Spleen (tissue), 11 donors: ENCODE results near the gene BRAT1. TPM values are rescaled to one million over a fixed set of nuclear protein-coding genes. Genes with fewer than 3 reads are reported as not detected.
"Not testable (repeated sequence)": the region's sequence is repeated elsewhere in the genome, so short reads cannot be mapped to it uniquely, and the experiment has no call there.

Experiments used
- DNase-seq: peaks from one replicate; pipeline ENCODE4 v3.0.0-alpha.2; 2020
- H3K27ac ChIP-seq, 8 donors: fragments of 200-600 bp; sonication (generic) in 7 of 8; 1 replicate in 4 of 8; 2 replicates in 4 of 8; pipeline versions ENCODE4 v1.5.0 to v1.8.0; 2016 to 2021; ENCODE audit warnings: inconsistent platforms in 4 of 8, mild to moderate bottlenecking in 4 of 8, moderate library complexity in 1 of 8
- H3K27me3 ChIP-seq, 7 donors: fragments of 200-600 bp; sonication (generic) in 6 of 7; replicated peaks in 1 of 7; 1 replicate in 4 of 7; 2 replicates in 3 of 7; pipeline versions ENCODE4 v1.5.0 to v1.8.0; 2016 to 2021; ENCODE audit warnings: inconsistent platforms in 3 of 7, mild to moderate bottlenecking in 1 of 7
- H3K36me3 ChIP-seq, 6 donors: fragments of 200-600 bp; sonication (generic) in 5 of 6; 1 replicate in 4 of 6; 2 replicates in 2 of 6; pipeline versions ENCODE4 v1.5.0 to v1.8.0; 2016 to 2021; ENCODE audit warnings: inconsistent platforms in 2 of 6
- H3K4me1 ChIP-seq, 6 donors: fragments of 200-600 bp; sonication (generic) in 5 of 6; 1 replicate in 3 of 6; 2 replicates in 3 of 6; pipeline versions ENCODE4 v1.5.0 to v1.8.0; 2016 to 2021; ENCODE audit warnings: inconsistent platforms in 3 of 6
- H3K4me3 ChIP-seq, 8 donors: fragments of 200-600 bp; sonication (generic) in 7 of 8; 1 replicate in 4 of 8; 2 replicates in 4 of 8; pipeline versions ENCODE4 v1.5.0 to v1.8.0; 2016 to 2021; ENCODE audit warnings: inconsistent platforms in 4 of 8, mild to moderate bottlenecking in 4 of 8, moderate library complexity in 2 of 8
- H3K9me3 ChIP-seq, 8 donors: fragments of 200-600 bp; sonication (generic) in 7 of 8; 1 replicate in 4 of 8; 2 replicates in 4 of 8; pipeline versions ENCODE4 v1.5.0 to v1.8.0; 2016 to 2021; ENCODE audit warnings: inconsistent platforms in 4 of 8
- CTCF ChIP-seq, 11 experiments: fragments of 200-600 bp in 7 of 11; fragments of 450-650 bp in 4 of 11; sonication (generic) in 4 of 11; IDR thresholded peaks in 8 of 11; conservative IDR thresholded peaks in 3 of 11; 1 replicate in 7 of 11; 2 replicates in 4 of 11; pipeline versions ENCODE4 v1.4.0 to v1.8.0; 2016 to 2021; ENCODE audit warnings: antibody characterized with exemption in 11 of 11, inconsistent platforms in 4 of 11, mild to moderate bottlenecking in 1 of 11
- POLR2A ChIP-seq, 3 donors: fragments of 450-650 bp; IDR thresholded peaks; one replicate each; pipeline ENCODE4 v1.5.1; 2017; ENCODE audit warnings: antibody characterized with exemption in 3 of 3, mild to moderate bottlenecking in 1 of 3
- POLR2AphosphoS5 ChIP-seq, 3 donors: sonication (generic); formaldehyde crosslinking; IDR thresholded peaks; one replicate each; pipeline ENCODE4 v1.5.1; 2017; ENCODE audit warnings: antibody characterized with exemption in 3 of 3
- WGBS, 5 donors: extraction: QIAGEN DNeasy Blood & Tissue Kit in 3 of 5; methylation state at CpG; one replicate each; pipeline versions ENCODE4 v1.1.5 to v1.1.7; 2013 to 2018; 5-methylcytosine and 5-hydroxymethylcytosine counted together
- intact Hi-C: fragments of 100-400 bp; cut with DNase I; formaldehyde crosslinking; loops from one replicate; pipeline ENCODE4 v1.15.0; 2023; ENCODE audit warnings: low total_unique reads
- polyA plus RNA-seq, 3 donors: library from polyadenylated mRNA; stranded (reverse); fragments of 200-250 nt; gene quantifications; one replicate each; pipeline ENCODE4 v1.2.1, GENCODE V29; 2013
- total RNA-seq, 7 donors: library from RNA; depleted of rRNA in 3 of 7; stranded (reverse); fragments of >200 nt in 3 of 7; fragmentation: NEBNext Ultra II Directional in 4 of 7; extraction: Animal tissue kit (Norgen Biotek cat#: 25700) in 4 of 7; gene quantifications; one replicate each; pipeline versions ENCODE4 v1.1.0 to v1.2.1, GENCODE V29; 2016 to 2021
- donor health status: healthy with polysubstance abuse.
- donor health status: DM: no; HTN: no; CAD: no; lungs with moderate emphysema.
- donor health status: DM: no; HTN: no; CAD: no.
- donor health status: Bipolar disorder and iron deficiency.
- donor health status: healthy.
- donor health status: DM: no; HTN: no; CAD: no.
- donor health status: DM: yes; HTN: yes; CAD: no.

Gene BRAT1
- total and polyA plus RNA-seq, 10 donors: 25.3 to 50.9 (median 33.4) TPM

- H3K27me3 ChIP-seq, H3K4me3 ChIP-seq, H3K27ac ChIP-seq, H3K9me3 ChIP-seq, intact Hi-C loops: not testable (repeated sequence)
- peak in 1 of 3 donors; percentile 18 for TF ChIP-seq POLR2AphosphoS5 (IDR thresholded peaks at IDR 0.05)
- WGBS, 5 donors: 60 to 93% (median 82%) methylated on average over 1 to 13 of the region's 15 CpGs
- Histone ChIP-seq H3K4me1 (peaks cover 37 to 50% (median 43%) of the 10 kb centered on the region in 6 donors), H3K36me3 (peaks cover 0 to 15% (median 2%) of the 10 kb centered on the region in 6 donors)
- DNase-seq: peak; percentile 66
These were observed 23.0 kb downstream of the BRAT1 start for GRCh38 chr7:2532199-2532772.

GRCh38 chr7:2531796-2532110, 23.6 kb downstream of the BRAT1 start:
- H3K4me3 ChIP-seq, H3K27me3 ChIP-seq, intact Hi-C loops, H3K27ac ChIP-seq, H3K9me3 ChIP-seq: not testable (repeated sequence)
- WGBS, 5 donors: 69 to 92% (median 79%) methylated on average over 5 to 17 of the region's 17 CpGs
- peak; percentile 78 for DNase-seq
- Histone ChIP-seq H3K36me3 (peaks cover 0 to 19% (median 7%) of the 10 kb centered on the region in 6 donors), H3K4me1 (peaks cover 42 to 55% (median 48%) of the 10 kb centered on the region in 6 donors)

- intact Hi-C loops, H3K27me3 ChIP-seq, H3K9me3 ChIP-seq: not testable (repeated sequence)
- Histone ChIP-seq H3K36me3 (peaks cover 0 to 24% (median 12%) of the 10 kb centered on the region in 6 donors), H3K4me3 (peak overlapping the region in 1 of 8 donors; percentile 64), H3K4me1 (peaks cover 42 to 61% (median 53%) of the 10 kb centered on the region in 6 donors), H3K27ac (peak overlapping the region; percentile 75 to 96 (median 91))
- peak in 2 of 3 donors; percentile 40 to 72 for TF ChIP-seq POLR2AphosphoS5 (IDR thresholded peaks at IDR 0.05)
- peak; percentile 83 for DNase-seq
- WGBS, 5 donors: 81 to 86% (median 84%) methylated on average over 23 to 43 of the region's 43 CpGs
These were observed 24.1 kb downstream of the BRAT1 start for GRCh38 chr7:2530994-2531795.

GRCh38 chr7:2530071-2530987, 25.0 kb downstream of the BRAT1 start:
- DNase-seq: peak; percentile 95
- intact Hi-C loops: no loop called here
- Histone ChIP-seq H3K9me3 (no peaks in the 10 kb centered on the region), H3K27me3 (no peaks in the 10 kb centered on the region), H3K36me3 (peaks cover 0 to 33% (median 20%) of the 10 kb centered on the region in 6 donors), H3K4me3 (peak overlapping the region in 4 of 8 donors; percentile 11 to 64 (median 20)), H3K27ac (peak overlapping the region; percentile 75 to 96 (median 91)), H3K4me1 (peaks cover 49 to 70% (median 62%) of the 10 kb centered on the region in 6 donors)
- peak in 1 of 11 experiments; percentile 21 for TF ChIP-seq CTCF (IDR thresholded peaks at IDR 0.05 in 8 of 11, conservative IDR thresholded peaks at IDR 0.05 in 3 of 11)
- TF ChIP-seq POLR2AphosphoS5 (IDR thresholded peaks at IDR 0.05): peak; percentile 75 to 87 (median 84)
- no peak for TF ChIP-seq POLR2A (IDR thresholded peaks at IDR 0.05)
- 14 to 40% (median 16%) methylated on average over 11 to 16 of the region's 16 CpGs for WGBS, 5 donors
